ENCODE data around the gene AHCY. TPM values are rescaled to one million over a fixed set of nuclear protein-coding genes. Genes with fewer than 3 reads are reported as not detected.

AHCY gene
- total RNA-seq, 1 experiment from 2014 or later, result 116 TPM

DNA sequence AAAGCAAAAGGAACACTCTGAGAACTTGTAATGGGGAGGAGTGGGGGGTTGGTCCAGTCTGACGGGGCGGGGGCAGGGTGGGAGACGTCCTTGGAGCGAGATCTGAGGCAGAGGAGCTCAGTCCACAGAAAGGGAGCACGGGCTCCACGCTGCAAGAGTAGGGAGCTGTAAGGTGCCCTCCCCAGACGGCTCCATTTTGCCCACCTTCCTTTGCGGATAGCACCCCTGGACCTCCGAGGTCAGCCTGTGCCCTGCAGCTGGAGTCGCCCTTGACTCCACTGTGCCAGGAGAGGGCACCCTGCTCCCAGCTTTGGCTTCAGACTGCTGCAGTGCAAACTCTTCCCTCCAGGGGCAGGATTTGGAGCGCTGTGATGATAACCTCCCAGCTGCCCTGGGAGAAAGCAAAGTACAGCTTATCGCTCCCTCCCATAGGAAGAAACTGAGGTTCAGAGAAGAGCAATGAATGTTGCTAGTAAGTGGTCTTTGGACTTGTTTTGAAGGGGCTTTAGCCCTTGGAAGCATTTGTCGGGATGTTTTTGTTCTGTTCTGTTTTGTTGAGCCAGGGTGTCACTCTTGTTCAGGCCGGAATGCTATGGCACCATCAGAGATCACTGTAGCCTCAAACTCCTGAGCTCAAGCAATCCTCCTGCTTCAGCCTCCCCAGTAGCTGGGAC lies 9.5 kb upstream of the AHCY start:
- H3K4me1 ChIP-seq (replicated peaks), result peaks cover 23% of the 10 kb centered on the region
- DNase-seq (ENCODE audit: low read depth in 1 of 2, low spot score in 2 of 2), result peak; percentile 81 to 90
- no peaks in the 10 kb centered on the region for H3K36me3 ChIP-seq
- H3K9me3 ChIP-seq (replicated peaks), result no peaks in the 10 kb centered on the region
- H3K4me3 ChIP-seq, result no peak overlapping the region
- no peaks in the 10 kb centered on the region for H3K27me3 ChIP-seq (replicated peaks)
- no peak overlapping the region for H3K27ac ChIP-seq

DNA sequence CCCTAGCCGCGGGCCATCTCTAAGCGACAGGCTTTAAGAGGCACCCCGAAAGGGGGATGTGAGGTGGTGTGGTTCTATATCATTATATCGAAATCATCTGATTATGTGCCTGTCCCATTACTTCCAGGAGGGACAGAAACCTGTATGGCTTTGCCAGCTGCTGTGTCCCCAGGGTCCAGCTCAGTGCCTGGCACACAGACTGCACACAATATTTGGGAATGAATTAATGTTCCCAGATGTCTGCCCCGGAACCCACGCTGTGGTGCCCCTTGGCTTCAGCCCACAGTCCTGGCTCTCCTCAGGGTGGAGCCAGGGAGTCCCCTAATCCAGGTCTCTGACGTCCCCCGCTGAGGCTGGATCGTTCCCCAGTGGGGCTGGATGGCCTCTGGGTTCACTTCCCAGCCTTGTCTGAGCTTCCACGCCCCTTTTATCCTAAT lies 8.9 kb upstream of the AHCY start:
- DNase-seq (ENCODE audit: low read depth in 1 of 2, low spot score in 2 of 2), result no peak
- H3K9me3 ChIP-seq (replicated peaks), result no peaks in the 10 kb centered on the region
- H3K27ac ChIP-seq, result no peak overlapping the region
- no peaks in the 10 kb centered on the region for H3K27me3 ChIP-seq (replicated peaks)
- no peaks in the 10 kb centered on the region for H3K36me3 ChIP-seq
- H3K4me3 ChIP-seq, result no peak overlapping the region
- H3K4me1 ChIP-seq (replicated peaks), result peaks cover 23% of the 10 kb centered on the region

DNA sequence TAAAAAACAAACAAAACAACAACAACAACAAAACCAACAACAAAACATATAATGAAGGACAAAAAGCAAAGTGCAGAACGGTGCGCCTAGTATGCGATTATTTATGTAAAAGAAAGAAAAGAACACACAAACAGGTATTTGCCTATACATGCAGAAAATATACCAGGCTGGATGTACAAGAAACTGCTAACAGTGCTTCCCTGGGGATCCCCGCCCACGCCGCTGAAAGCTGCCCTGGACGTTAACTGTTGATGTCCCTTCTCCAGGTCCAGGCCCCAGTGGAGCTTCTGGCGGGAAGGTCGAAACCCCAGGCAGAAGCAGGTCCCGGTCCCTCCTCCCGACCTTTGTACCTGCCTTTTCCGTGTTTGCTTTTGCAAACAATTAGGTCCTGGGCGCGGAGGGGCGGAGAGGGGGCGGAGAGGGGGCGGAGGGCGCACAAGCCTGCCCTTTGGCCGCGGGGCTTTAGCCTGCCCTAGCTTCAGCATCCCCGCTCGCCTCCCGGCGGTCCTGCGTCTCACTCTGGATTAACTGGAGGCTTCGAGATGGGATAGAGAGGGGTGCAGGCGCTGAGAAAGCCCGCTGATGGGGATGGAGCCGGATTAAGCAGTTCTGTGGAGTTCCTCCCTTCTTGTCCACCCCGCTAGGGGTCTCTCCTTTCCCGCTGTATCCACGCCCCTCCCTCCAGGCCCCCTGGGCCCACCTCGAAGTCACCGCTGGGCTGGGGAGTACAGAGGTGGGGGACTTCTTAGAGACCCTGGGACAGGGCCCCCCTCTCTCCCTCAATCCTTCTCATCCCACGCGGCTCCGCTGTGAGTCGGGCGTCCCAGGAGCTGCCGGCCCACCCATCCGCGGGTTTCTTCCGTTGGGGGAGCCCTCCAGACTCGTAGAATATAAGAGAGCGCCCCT lies 8.2 kb upstream of the AHCY start:
- Histone ChIP-seq H3K4me1 (replicated peaks) (peaks cover 19% of the 10 kb centered on the region), H3K27me3 (replicated peaks) (no peaks in the 10 kb centered on the region), H3K36me3 (no peaks in the 10 kb centered on the region), H3K4me3 (no peak overlapping the region), H3K27ac (no peak overlapping the region), H3K9me3 (replicated peaks) (no peaks in the 10 kb centered on the region)
- DNase-seq (ENCODE audit: low read depth in 1 of 2, low spot score in 2 of 2), result no peak

DNA sequence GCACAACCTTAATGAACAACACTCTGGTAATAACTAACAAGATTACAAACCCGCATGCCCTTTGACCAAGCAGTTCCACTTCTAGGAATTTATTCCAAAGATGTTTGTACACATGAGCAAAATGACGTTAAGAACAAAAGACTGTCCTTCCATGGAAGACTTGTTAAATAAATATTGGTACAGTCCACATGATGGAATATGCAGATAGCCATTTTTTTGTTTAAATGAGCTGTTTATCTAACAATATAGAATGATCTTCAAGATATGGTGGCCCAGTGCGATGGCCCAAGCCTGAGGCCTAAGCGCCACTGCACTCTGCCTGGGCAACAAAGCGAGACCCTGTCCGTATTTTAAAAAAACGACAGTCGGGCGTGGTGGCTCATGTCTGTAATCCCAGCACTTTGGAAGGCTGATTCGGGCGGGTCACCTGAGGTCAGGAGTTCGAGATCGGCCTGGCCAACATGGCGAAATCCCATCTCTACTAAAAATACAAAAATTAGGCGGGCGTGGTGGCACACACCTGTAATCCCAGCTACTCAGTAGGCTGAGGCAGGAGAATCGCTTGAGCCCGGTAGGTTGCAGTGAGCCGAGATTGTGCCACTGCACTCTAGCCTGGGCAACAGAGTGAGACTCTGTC lies 7.4 kb upstream of the AHCY start:
- Histone ChIP-seq H3K9me3 (replicated peaks) (no peaks in the 10 kb centered on the region), H3K27ac (no peak overlapping the region), H3K36me3 (no peaks in the 10 kb centered on the region), H3K4me1 (replicated peaks) (peaks cover 11% of the 10 kb centered on the region), H3K4me3 (no peak overlapping the region), H3K27me3 (replicated peaks) (no peaks in the 10 kb centered on the region)
- no peak for DNase-seq (ENCODE audit: low read depth in 1 of 2, low spot score in 2 of 2)

DNA sequence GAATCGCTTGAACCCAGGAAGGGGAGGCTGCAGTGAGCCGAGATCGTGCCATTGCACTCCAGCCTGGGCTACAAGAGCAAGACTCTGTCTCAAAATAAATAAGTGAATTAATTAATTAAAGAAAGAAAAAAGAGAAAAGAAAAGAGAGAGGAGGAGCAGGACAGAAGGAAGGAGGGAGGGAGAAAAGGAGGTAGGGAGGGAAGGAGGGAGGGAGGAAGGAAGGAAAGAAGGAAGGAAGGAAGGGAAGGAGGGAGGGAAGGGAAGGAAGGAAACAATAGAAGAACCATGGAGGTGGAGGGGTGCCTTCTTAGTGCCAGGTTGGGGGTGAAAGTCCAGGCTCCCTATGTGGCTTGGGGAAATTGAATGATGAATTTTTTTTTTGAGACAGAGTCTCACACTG lies 6.5 kb upstream of the AHCY start:
- Histone ChIP-seq H3K4me1 (replicated peaks) (peaks cover 9% of the 10 kb centered on the region), H3K9me3 (replicated peaks) (no peaks in the 10 kb centered on the region), H3K4me3 (no peak overlapping the region)

DNA sequence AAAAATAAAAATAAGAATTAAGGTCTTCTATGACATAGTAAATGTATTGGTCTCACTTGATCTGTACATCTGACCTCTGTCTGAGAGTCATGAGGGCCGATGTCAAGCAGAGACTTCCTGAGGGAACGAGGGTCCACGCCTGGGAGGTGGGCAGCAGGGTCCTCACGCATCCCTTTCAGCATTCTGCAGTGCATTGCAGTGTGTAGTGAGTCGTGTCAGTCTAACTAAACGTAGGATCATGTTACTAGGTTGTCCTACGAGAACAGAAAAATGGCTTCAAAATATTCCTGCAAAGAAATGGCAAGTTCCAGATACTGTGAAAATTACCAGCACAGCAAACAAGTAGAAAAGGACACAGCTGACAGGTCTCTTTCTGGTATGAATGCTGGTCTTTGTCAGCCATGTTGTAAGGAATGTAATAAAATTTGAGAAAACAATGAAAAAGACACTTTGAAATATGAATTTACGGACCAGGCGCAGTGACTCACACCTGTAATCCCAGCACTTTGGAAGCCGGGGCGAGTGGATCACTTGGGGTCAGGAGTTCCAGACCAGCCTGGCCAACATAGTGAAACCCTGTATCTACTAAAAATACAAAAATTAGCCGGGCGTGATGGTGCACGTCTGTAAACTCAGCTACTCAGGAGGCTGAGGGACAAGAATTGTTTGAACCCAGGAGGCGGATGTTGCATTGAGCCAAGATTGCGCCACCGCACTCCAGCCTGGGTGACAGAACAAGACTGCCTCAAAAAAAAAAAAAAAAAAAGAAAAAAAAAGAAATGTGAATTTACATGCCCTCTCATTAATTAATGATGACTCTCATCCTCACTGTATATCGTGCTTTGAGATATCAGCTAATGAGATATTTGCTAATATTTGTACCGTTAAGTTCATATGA lies 2.4 kb upstream of the AHCY start:
- Histone ChIP-seq H3K9me3 (replicated peaks) (no peaks in the 10 kb centered on the region), H3K27ac (no peak overlapping the region), H3K36me3 (peaks cover 4% of the 10 kb centered on the region), H3K27me3 (replicated peaks) (no peaks in the 10 kb centered on the region), H3K4me3 (no peak overlapping the region), H3K4me1 (replicated peaks) (peaks cover 20% of the 10 kb centered on the region)
- no peak for DNase-seq (ENCODE audit: low read depth in 1 of 2, low spot score in 2 of 2)

More for the DNA sequence above, 6.5 kb upstream of the AHCY start:
- H3K27ac ChIP-seq, result no peak overlapping the region
- H3K27me3 ChIP-seq (replicated peaks), result no peaks in the 10 kb centered on the region
- no peaks in the 10 kb centered on the region for H3K36me3 ChIP-seq
- no peak for DNase-seq (ENCODE audit: low read depth in 1 of 2, low spot score in 2 of 2)

DNA sequence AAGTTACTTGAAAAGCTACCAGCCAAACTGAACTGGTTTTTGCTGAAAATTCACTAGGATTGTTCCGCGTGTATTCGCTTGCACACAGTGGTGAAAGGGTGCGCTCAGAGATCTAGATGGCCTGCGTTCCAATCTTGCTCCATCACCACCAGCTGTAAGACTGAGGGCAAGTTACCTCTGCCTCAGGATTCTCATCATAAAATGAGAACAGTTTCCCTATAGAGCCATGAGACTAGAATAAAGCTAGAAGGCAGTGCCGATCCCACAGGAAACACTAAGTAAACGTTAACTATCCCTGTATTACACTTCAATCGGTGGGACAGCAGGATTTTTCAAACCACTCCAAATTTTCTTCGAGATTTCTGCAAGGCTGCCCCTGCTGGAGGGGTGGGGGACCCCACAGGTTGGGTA lies 838 bp downstream of the AHCY start:
- H3K27me3 ChIP-seq (replicated peaks), result no peaks in the 10 kb centered on the region
- no peak for DNase-seq (ENCODE audit: low read depth in 1 of 2, low spot score in 2 of 2)
- peaks cover 24% of the 10 kb centered on the region for H3K4me1 ChIP-seq (replicated peaks)
- H3K36me3 ChIP-seq, result peaks cover 4% of the 10 kb centered on the region
- H3K9me3 ChIP-seq (replicated peaks), result no peaks in the 10 kb centered on the region
- peak overlapping the region; percentile 79 for H3K27ac ChIP-seq
- H3K4me3 ChIP-seq, result peak overlapping the region; percentile 78

DNA sequence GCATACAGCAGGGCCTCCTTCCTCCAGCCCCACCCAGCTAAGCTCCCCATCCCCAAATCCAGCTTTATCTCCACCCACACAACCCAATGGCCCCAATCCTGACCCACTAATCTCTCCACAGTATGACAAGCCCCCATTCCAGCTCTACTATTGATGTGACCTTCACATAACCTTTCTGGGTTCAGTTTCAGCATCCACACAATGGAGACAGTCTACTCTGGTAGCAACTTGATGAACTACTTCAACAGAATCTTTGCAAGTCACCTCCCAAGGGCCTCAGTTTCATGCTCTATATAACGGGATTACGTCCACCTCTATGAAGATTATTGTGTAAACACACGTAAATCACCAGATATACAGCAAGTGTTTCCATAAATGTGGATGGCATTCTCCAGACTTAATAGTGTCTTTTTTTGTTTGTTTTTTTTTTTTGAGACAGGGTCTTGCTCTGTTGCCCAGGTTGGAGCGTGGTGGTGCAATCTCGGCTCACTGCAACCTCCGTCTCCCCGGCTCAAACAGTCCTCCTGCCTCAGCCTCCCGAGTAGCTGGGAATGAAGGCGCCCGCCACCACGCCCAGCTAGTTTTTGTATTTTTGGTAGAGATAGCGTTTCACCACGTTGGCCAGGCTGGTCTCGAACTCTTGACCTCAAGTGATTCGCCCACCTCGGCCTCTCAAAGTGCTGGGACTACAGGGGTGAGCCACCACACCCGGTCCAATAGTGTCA lies 1.4 kb downstream of the AHCY start:
- peak overlapping the region; percentile 79; the same call in 1 of the 2 replicates for H3K27ac ChIP-seq
- peak overlapping the region; percentile 78 for H3K4me3 ChIP-seq
- no peaks in the 10 kb centered on the region for H3K27me3 ChIP-seq (replicated peaks)
- DNase-seq (ENCODE audit: low read depth in 1 of 2, low spot score in 2 of 2), result no peak
- peaks cover 24% of the 10 kb centered on the region for H3K4me1 ChIP-seq (replicated peaks)
- peaks cover 4% of the 10 kb centered on the region for H3K36me3 ChIP-seq
- H3K9me3 ChIP-seq (replicated peaks), result no peaks in the 10 kb centered on the region

DNA sequence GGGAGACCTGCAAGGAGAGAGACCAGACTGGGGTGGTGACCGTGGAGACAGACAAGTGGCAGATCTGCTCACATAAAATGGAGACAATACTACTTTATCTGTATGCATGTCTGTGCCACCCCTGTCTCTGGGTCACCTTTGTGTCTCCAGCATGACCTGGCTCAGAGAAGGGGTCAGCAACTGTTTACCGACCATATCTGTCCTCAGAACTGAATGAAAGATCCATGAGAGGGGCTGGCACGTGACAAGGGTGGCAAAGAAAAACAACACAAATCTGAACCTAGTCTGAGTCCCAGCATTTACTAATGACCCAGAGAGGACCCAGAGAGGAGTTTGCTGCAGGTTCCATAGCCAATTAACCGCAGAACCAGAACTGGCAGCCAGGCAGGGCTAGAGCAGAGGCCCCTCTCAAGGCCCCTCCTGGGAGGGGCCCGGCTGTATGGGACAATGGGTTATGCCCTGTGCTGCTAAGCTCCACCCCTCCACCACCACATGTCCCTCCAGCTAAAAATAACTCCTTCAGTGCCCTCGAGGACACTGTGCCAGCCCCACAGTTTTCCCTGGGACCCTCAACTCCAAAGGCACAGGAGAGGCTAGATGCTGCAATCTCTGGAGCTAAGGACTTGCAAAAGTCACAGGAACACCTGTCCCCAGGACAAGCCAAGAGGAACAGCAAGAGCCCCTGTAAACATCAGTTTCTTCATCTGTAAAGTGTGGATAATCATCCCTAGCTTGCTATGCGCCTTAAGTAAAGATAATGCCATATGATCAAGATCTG lies 2.2 kb downstream of the AHCY start:
- Histone ChIP-seq H3K27me3 (replicated peaks) (no peaks in the 10 kb centered on the region), H3K27ac (no peak overlapping the region), H3K4me1 (replicated peaks) (peaks cover 24% of the 10 kb centered on the region), H3K4me3 (no peak overlapping the region), H3K36me3 (peaks cover 4% of the 10 kb centered on the region), H3K9me3 (replicated peaks) (no peaks in the 10 kb centered on the region)
- no peak for DNase-seq (ENCODE audit: low read depth in 1 of 2, low spot score in 2 of 2)

DNA sequence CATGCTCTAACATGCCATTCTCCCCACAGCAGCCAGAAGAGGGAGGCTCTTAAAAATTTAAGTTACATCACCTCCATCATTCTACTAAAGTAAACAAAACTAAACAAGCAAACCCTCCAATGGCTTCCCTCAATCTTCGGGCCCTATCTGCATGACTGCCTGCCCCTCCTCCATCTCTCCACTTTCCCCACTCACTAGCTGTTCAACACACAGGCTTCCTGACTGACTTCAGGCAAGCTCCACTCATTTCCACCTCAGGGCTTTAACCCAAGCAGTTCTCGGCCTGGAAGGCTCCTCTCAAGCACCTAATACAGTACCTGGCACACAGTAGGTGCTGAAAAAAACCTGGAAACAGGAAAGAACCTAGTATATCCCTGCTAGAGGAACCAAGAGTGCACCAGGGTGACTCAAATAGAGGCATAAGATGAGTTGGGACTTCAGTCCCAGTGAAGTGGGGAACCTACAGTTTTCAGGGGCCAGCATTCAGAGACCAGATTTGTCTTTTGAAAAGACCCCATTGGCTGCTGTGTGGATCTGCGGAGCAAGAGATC lies 2.8 kb downstream of the AHCY start:
- Histone ChIP-seq H3K27me3 (replicated peaks) (no peaks in the 10 kb centered on the region), H3K36me3 (peaks cover 6% of the 10 kb centered on the region), H3K9me3 (replicated peaks) (no peaks in the 10 kb centered on the region), H3K4me3 (no peak overlapping the region), H3K27ac (no peak overlapping the region), H3K4me1 (replicated peaks) (peaks cover 24% of the 10 kb centered on the region)
- peak in 1 of 2 experiments; percentile 30 for DNase-seq (ENCODE audit: low read depth in 1 of 2, low spot score in 2 of 2)

DNA sequence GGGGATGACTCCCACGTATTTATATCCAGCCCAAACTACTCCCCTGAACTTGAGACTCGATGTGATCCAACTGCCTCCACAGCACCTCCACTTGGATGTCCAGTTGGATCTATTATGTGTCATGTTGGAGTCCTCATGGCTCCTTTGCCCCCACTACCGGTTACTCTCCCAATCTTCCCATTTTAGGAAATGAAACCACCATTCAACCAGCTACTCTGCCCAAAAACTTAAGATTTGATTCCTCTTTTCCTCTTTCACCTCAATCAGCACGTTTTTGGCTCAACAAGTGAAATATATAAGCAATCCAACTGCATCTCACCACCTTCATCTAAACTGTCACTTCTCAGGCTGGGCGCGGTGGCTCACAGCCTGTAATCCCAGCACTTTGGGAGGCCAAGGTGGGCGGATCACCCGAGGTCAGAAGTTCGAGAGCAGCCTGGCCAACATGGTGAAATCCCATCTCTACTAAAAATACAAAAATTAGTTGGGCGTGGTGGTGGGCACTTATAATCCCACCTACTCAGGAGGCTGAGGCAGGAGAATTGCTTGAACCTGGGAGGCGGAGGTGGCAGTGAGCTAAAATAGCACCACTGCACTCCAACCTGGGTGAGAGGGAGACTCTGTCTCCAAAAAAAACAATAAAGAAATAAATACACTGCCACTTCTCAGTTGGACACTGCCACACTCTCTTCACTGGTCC lies 3.4 kb downstream of the AHCY start:
- Histone ChIP-seq H3K27me3 (replicated peaks) (no peaks in the 10 kb centered on the region), H3K4me1 (replicated peaks) (peaks cover 24% of the 10 kb centered on the region), H3K9me3 (replicated peaks) (no peaks in the 10 kb centered on the region), H3K4me3 (no peak overlapping the region), H3K36me3 (peaks cover 11% of the 10 kb centered on the region), H3K27ac (no peak overlapping the region)
- DNase-seq (ENCODE audit: low read depth in 1 of 2, low spot score in 2 of 2), result no peak
